Measurements from ENCODE around the gene BCO2. TPM values are rescaled to one million over a fixed set of nuclear protein-coding genes. Genes with fewer than 3 reads are reported as not detected.
A peak's percentile ranks its signal among the peaks of the same experiment; 100 is the strongest.
"Not testable (repeated sequence)": the region's sequence is repeated elsewhere in the genome, so short reads cannot be mapped to it uniquely, and the experiment has no call there.

The BCO2 gene
- total RNA-seq, 4 donors from 2014 or later, result 2.9 to 5.8 (median 4.2) TPM

GRCh38 chr11:112185883-112186282 lies 10.6 kb downstream of the BCO2 start:
- no peak for TF ChIP-seq POLR2A (IDR thresholded peaks at IDR 0.05)
- TF ChIP-seq, protein P1, sequence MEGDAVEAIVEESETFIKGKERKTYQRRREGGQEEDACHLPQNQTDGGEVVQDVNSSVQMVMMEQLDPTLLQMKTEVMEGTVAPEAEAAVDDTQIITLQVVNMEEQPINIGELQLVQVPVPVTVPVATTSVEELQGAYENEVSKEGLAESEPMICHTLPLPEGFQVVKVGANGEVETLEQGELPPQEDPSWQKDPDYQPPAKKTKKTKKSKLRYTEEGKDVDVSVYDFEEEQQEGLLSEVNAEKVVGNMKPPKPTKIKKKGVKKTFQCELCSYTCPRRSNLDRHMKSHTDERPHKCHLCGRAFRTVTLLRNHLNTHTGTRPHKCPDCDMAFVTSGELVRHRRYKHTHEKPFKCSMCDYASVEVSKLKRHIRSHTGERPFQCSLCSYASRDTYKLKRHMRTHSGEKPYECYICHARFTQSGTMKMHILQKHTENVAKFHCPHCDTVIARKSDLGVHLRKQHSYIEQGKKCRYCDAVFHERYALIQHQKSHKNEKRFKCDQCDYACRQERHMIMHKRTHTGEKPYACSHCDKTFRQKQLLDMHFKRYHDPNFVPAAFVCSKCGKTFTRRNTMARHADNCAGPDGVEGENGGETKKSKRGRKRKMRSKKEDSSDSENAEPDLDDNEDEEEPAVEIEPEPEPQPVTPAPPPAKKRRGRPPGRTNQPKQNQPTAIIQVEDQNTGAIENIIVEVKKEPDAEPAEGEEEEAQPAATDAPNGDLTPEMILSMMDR (IDR thresholded peaks at IDR 0.05 in 4 of 5, conservative IDR thresholded peaks at IDR 0.05 in 1 of 5), result no peak
- Histone ChIP-seq H3K4me1 (peaks cover 15 to 17% of the 10 kb centered on the region in 2 donors), H3K4me3 (no peak overlapping the region), H3K36me3 (no peaks in the 10 kb centered on the region), H3K9me3 (no peaks in the 10 kb centered on the region), H3K27ac (peak overlapping the region; percentile 42 to 70 (median 53)), H3K27me3 (no peaks in the 10 kb centered on the region)
- intact Hi-C loops (cut with DNase I; ENCODE audit: low total_unique reads) (no loop called here), in situ Hi-C loops (cut with MboI; ENCODE audit: low sequenced_read_pairs in 4 of 4) (loop anchor here in 1 of 4 donors (10.0 kb wide), 1 partner anchor 71 kb away; no protein-coding TSS in a partner anchor)
- ATAC-seq, result peak; percentile 52 to 74
- DNase-seq, result no peak

DNA sequence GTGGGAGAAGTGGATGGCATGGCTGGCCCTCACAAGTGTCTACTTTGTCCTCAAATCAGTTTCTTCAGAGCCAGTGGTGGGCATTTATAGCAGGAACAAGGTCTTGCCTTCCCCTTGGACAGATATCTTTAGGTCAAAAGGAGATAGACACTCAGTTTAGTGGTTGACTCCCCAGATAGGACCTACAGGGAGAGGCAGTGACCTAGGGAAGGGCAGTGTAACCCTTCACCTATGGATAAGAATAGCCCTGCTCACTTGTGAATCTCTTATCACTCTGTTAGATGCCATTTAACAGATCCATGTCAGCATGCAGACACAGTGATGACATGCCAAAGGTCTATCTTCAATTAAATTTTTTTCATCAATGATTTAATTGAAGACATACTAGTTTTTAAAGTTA lies 11.0 kb downstream of the BCO2 start:
- no peaks in the 10 kb centered on the region for H3K9me3 ChIP-seq
- no peak for DNase-seq
- peaks cover 15 to 17% of the 10 kb centered on the region in 2 donors for H3K4me1 ChIP-seq
- in situ Hi-C loops (cut with MboI; ENCODE audit: low sequenced_read_pairs in 4 of 4), result loop anchor here in 1 of 4 donors (10.0 kb wide), 1 partner anchor 72 kb away; no protein-coding TSS in a partner anchor
- intact Hi-C loops (cut with DNase I; ENCODE audit: low total_unique reads), result no loop called here
- no peaks in the 10 kb centered on the region for H3K36me3 ChIP-seq
- no peak overlapping the region for H3K4me3 ChIP-seq
- H3K27me3 ChIP-seq, result no peaks in the 10 kb centered on the region
- no peak for ATAC-seq
- H3K27ac ChIP-seq, result peak overlapping the region; percentile 42 to 70 (median 53)
- no peak for TF ChIP-seq POLR2A (IDR thresholded peaks at IDR 0.05)

DNA sequence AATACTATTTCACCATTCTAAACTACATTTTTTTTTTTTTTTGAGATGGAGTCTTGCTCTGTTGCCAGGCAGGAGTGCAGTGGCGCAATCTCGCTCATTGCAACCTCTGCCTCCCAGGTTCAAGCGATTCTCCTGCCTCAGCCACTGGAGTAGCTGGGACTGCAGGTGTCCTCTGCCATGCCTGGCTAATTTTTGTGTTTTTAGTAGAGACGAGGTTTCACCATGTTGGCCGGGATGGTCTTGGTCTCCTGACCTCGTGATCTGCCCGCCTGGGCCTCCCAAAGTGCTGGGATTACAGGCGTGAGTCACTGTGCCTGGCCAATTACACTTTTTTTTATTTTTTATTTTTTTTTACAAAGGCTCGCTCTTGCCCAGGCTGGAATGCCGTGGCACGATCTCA lies 19.8 kb downstream of the BCO2 start:
- H3K9me3 ChIP-seq; ATAC-seq; H3K4me3 ChIP-seq; H3K36me3 ChIP-seq; intact Hi-C loops (cut with DNase I; ENCODE audit: low total_unique reads); H3K27ac ChIP-seq; H3K27me3 ChIP-seq; DNase-seq; H3K4me1 ChIP-seq; in situ Hi-C loops (cut with MboI; ENCODE audit: low sequenced_read_pairs in 4 of 4): not testable (repeated sequence)

GRCh38 chr11:112195951-112196351 lies 20.6 kb downstream of the BCO2 start:
- ATAC-seq (no peak), DNase-seq (no peak)
- Histone ChIP-seq H3K27ac (no peak overlapping the region), H3K27me3 (no peaks in the 10 kb centered on the region), H3K4me3 (no peak overlapping the region), H3K9me3 (no peaks in the 10 kb centered on the region), H3K36me3 (no peaks in the 10 kb centered on the region), H3K4me1 (peaks cover 5 to 7% of the 10 kb centered on the region in 2 donors)
- intact Hi-C loops (cut with DNase I; ENCODE audit: low total_unique reads) (no loop called here), in situ Hi-C loops (cut with MboI; ENCODE audit: low sequenced_read_pairs in 4 of 4) (no loop called here)
- TF ChIP-seq, protein P1 (IDR thresholded peaks at IDR 0.05 in 4 of 5, conservative IDR thresholded peaks at IDR 0.05 in 1 of 5), result no peak
- TF ChIP-seq POLR2A (IDR thresholded peaks at IDR 0.05), result no peak

- Histone ChIP-seq H3K27me3 (no peaks in the 10 kb centered on the region), H3K9me3 (no peaks in the 10 kb centered on the region), H3K4me3 (no peak overlapping the region), H3K27ac (no peak overlapping the region), H3K4me1 (peaks cover 5 to 7% of the 10 kb centered on the region in 2 donors), H3K36me3 (no peaks in the 10 kb centered on the region)
- TF ChIP-seq, protein P1 (IDR thresholded peaks at IDR 0.05 in 4 of 5, conservative IDR thresholded peaks at IDR 0.05 in 1 of 5), result no peak
- no peak for TF ChIP-seq POLR2A (IDR thresholded peaks at IDR 0.05)
- ATAC-seq (no peak), DNase-seq (no peak)
- in situ Hi-C loops (cut with MboI; ENCODE audit: low sequenced_read_pairs in 4 of 4), result no loop called here
- intact Hi-C loops (cut with DNase I; ENCODE audit: low total_unique reads), result no loop called here
Observed at GRCh38 chr11:112196519-112197087, 21.3 kb downstream of the BCO2 start.

- H3K27me3 ChIP-seq; H3K36me3 ChIP-seq; intact Hi-C loops (cut with DNase I; ENCODE audit: low total_unique reads); H3K4me1 ChIP-seq; H3K4me3 ChIP-seq; H3K27ac ChIP-seq; ATAC-seq; in situ Hi-C loops (cut with MboI; ENCODE audit: low sequenced_read_pairs in 4 of 4); DNase-seq; H3K9me3 ChIP-seq: not testable (repeated sequence)
Observed at GRCh38 chr11:112199101-112199500, 23.8 kb downstream of the BCO2 start.
